Measurements from ENCODE around the gene CD4.

The CD4 gene

GRCh38 chr12:6828781-6829535 is 39.6 kb downstream of the CD4 start:
- DNase-seq (ENCODE audit: low read depth in 2 of 2): no peak

- no peak for DNase-seq (ENCODE audit: low read depth in 2 of 2)
Observed at GRCh38 chr12:6829536-6830220, 40.4 kb downstream of the CD4 start.

- DNase-seq (ENCODE audit: low read depth in 2 of 2): no peak
Observed at GRCh38 chr12:6830286-6830890, 41.1 kb downstream of the CD4 start.

GRCh38 chr12:6830999-6831398 is 41.7 kb downstream of the CD4 start:
- no peak for DNase-seq (ENCODE audit: low read depth in 2 of 2)

GRCh38 chr12:6831450-6831995 is 42.2 kb downstream of the CD4 start:
- no peak for DNase-seq (ENCODE audit: low read depth in 2 of 2)

GRCh38 chr12:6832125-6832524 is 42.8 kb downstream of the CD4 start:
- no peak for DNase-seq (ENCODE audit: low read depth in 2 of 2)

GRCh38 chr12:6833189-6833890 is 44.0 kb downstream of the CD4 start:
- no peak for DNase-seq (ENCODE audit: low read depth in 2 of 2)

GRCh38 chr12:6834254-6834653 is 44.9 kb downstream of the CD4 start:
- DNase-seq (ENCODE audit: low read depth in 2 of 2): no peak

- no peak for DNase-seq (ENCODE audit: low read depth in 2 of 2)
Observed at GRCh38 chr12:6834873-6835272, 45.5 kb downstream of the CD4 start.

GRCh38 chr12:6836851-6837250 is 47.5 kb downstream of the CD4 start:
- DNase-seq (ENCODE audit: low read depth in 2 of 2): no peak

GRCh38 chr12:6837370-6838060 is 48.2 kb downstream of the CD4 start:
- no peak for DNase-seq (ENCODE audit: low read depth in 2 of 2)

GRCh38 chr12:6838854-6839253 is 49.5 kb downstream of the CD4 start:
- no peak for DNase-seq (ENCODE audit: low read depth in 2 of 2)

- no peak for DNase-seq (ENCODE audit: low read depth in 2 of 2)
Observed at GRCh38 chr12:6839482-6840201, 50.3 kb downstream of the CD4 start.

- DNase-seq (ENCODE audit: low read depth in 2 of 2): no peak
Observed at GRCh38 chr12:6840330-6840729, 51.0 kb downstream of the CD4 start.

GRCh38 chr12:6840761-6841515 is 51.6 kb downstream of the CD4 start, which contains the start of gene GNB3:
Gene GNB3, plus strand, starts transcription at chr12:6840925. Its CDS starts 363 bp downstream, at chr12:6841288.
- no peak for DNase-seq (ENCODE audit: low read depth in 2 of 2)

GRCh38 chr12:6842075-6842474 is 52.7 kb downstream of the CD4 start:
- DNase-seq (ENCODE audit: low read depth in 2 of 2): no peak

- DNase-seq (ENCODE audit: low read depth in 2 of 2): no peak
Observed at GRCh38 chr12:6843118-6843902, 54.0 kb downstream of the CD4 start.

- DNase-seq (ENCODE audit: low read depth in 2 of 2): no peak
Observed at GRCh38 chr12:6845395-6845794, 56.1 kb downstream of the CD4 start.

GRCh38 chr12:6846316-6846869 is 57.1 kb downstream of the CD4 start:
- no peak for DNase-seq (ENCODE audit: low read depth in 2 of 2)

All from stimulated activated CD8-positive, alpha-beta memory T cell treated with anti-CD3 and anti-CD28 coated beads, Interleukin-2, amount 100 ng/mL, for 48 hours (primary cell).